ENCODE data around the gene TIMM17A. TPM values are rescaled to one million over a fixed set of nuclear protein-coding genes. Genes with fewer than 3 reads are reported as not detected.

TIMM17A gene
- total and polyA plus RNA-seq, 2 of the 4 experiments (the other 2 are of a cell fraction): 80.4 to 87.3 TPM

DNA sequence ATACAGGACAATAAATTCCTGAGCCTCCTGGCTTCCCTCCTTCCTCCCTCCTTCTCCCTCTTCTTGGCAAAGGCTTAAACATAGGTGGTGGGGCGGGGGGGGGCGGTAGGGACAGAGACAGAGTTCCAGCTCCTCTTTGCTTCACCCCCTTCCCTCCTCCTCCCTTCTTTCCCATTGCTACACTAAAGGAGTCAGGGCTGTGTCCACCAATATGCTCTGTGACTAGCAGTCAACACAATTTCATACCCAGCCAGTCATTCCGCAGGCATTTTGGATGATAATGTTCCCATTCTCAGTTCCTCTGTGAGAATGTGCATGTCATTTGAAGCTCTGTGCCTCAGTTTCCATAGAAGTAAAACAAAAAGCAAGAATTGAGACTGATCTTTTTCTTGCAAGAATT, 10.7 kb upstream of the TIMM17A start:
- ChIA-PET CTCF (interaction anchor here (1.3 to 3.6 kb wide), 3 partner anchors 9 to 48 kb away, joined by 4 to 27 read pairs (median 6); no protein-coding TSS in a partner anchor), POLR2A (ENCODE audit: unreplicated experiment) (interaction anchor here (2.1 to 2.9 kb wide), 2 partner anchors 41 to 49 kb away, joined by 7 to 24 read pairs; no protein-coding TSS in a partner anchor)
- no peak for ATAC-seq (ENCODE audit: low read depth)
- Histone ChIP-seq H3K18ac (ENCODE audit: low read depth, low read length) (peak overlapping the region; percentile 23; the same call in 1 of the 2 replicates), H3K9me3 (ENCODE audit: control insufficient read depth, insufficient read depth, low read length) (no peaks in the 10 kb centered on the region), H3K4ac (ENCODE audit: low read depth, low read length) (peak overlapping the region; percentile 89; the same call in 1 of the 2 replicates), H3K4me3 (ENCODE audit: insufficient read depth, low read depth, low read length) (peak overlapping the region; percentile 72), H3K9me1 (ENCODE audit: insufficient read depth, low read length) (peaks cover 28% of the 10 kb centered on the region), H3K23ac (ENCODE audit: low read depth, low read length) (peak overlapping the region; percentile 57), H3K79me1 (ENCODE audit: low read depth in 1 of 2, low read length in 2 of 2) (peaks cover 20 to 66% of the 10 kb centered on the region in 2 experiments), H3K9ac (ENCODE audit: low read depth, low read length) (peak overlapping the region; percentile 94), H3K27me3 (ENCODE audit: control insufficient read depth, insufficient read depth, low read length) (no peaks in the 10 kb centered on the region), H3K4me1 (ENCODE audit: control insufficient read depth, insufficient read depth, low read length) (peaks cover 31% of the 10 kb centered on the region), H2AK9ac (replicated peaks; ENCODE audit: low read depth, low read length, poor library complexity) (peak overlapping the region; percentile 51), H3K36me3 (ENCODE audit: control insufficient read depth, insufficient read depth, low read length) (peaks cover 4% of the 10 kb centered on the region; the same call in 1 of the 2 replicates), H4K91ac (ENCODE audit: insufficient read depth, low read depth, low read length) (peak overlapping the region; percentile 24; the same call in 1 of the 2 replicates), H2AFZ (replicated peaks; ENCODE audit: low read length, poor library complexity) (no peak overlapping the region), H2AK5ac (ENCODE audit: low read depth, low read length) (0 out of 2 replicates have a peak overlapping the region, but pooled peaks have one; percentile 45), H4K20me1 (ENCODE audit: insufficient read depth, low read length) (peaks cover 23% of the 10 kb centered on the region), H2BK120ac (ENCODE audit: low read depth, low read length) (peak overlapping the region; percentile 53; the same call in 1 of the 2 replicates), H3K4me2 (ENCODE audit: low read depth, low read length) (peak overlapping the region; percentile 73), H4K8ac (ENCODE audit: low read depth in 2 of 2, low read length in 2 of 2) (peak overlapping the region in 1 of 2 experiments; percentile 15; a peak in 1 of 4 replicates), H2BK15ac (ENCODE audit: low read depth, low read length) (peak overlapping the region; percentile 34; the same call in 1 of the 3 replicates), H3K56ac (ENCODE audit: extremely low read depth, insufficient read depth, low read length) (peak overlapping the region; percentile 62; the same call in 1 of the 2 replicates), H2BK5ac (ENCODE audit: low read depth, low read length, poor library complexity, severe bottlenecking) (peak overlapping the region; percentile 79), H3K14ac (replicated peaks; ENCODE audit: low read depth, low read length) (peak overlapping the region; percentile 95), H3K27ac (ENCODE audit: insufficient read depth, low read length) (peak overlapping the region; percentile 0; the same call in 1 of the 2 replicates), H4K5ac (ENCODE audit: low read depth, low read length) (0 out of 2 replicates have a peak overlapping the region, but pooled peaks have one; percentile 38), H2BK20ac (ENCODE audit: low read depth, low read length) (no peak overlapping the region; the same call in 1 of the 2 replicates)
- intact Hi-C loops (cut with micrococcal nuclease) (no loop called here), in situ Hi-C loops (cut with MboI; ENCODE audit: low sequenced_read_pairs) (no loop called here), dilution Hi-C loops (cut with HindIII; ENCODE audit: low sequenced_read_pairs, unreplicated experiment) (no loop called here)
- DNase-seq: peak; percentile 21
- no TSS peak for BruUV-seq (replicated peaks)
- no CpG with 5 or more reads among the region's 3 CpGs for WGBS, 2 experiments (ENCODE audit: extremely low coverage in 2 of 2, insufficient read length in 1 of 2)
- TF ChIP-seq SMC3 (IDR thresholded peaks at IDR 0.05; ENCODE audit: low read depth, low read length): no peak

Measured in IMR-90 (cell line).